Measurements from ENCODE around the gene HDGFL3. TPM values are rescaled to one million over a fixed set of nuclear protein-coding genes. Genes with fewer than 3 reads are reported as not detected.
A peak's percentile ranks its signal among the peaks of the same experiment; 100 is the strongest.
"Not testable (repeated sequence)": the region's sequence is repeated elsewhere in the genome, so short reads cannot be mapped to it uniquely, and the experiment has no call there.

HDGFL3 gene
- total RNA-seq, 1 donor from 2014 or later = 1.4 TPM

DNA sequence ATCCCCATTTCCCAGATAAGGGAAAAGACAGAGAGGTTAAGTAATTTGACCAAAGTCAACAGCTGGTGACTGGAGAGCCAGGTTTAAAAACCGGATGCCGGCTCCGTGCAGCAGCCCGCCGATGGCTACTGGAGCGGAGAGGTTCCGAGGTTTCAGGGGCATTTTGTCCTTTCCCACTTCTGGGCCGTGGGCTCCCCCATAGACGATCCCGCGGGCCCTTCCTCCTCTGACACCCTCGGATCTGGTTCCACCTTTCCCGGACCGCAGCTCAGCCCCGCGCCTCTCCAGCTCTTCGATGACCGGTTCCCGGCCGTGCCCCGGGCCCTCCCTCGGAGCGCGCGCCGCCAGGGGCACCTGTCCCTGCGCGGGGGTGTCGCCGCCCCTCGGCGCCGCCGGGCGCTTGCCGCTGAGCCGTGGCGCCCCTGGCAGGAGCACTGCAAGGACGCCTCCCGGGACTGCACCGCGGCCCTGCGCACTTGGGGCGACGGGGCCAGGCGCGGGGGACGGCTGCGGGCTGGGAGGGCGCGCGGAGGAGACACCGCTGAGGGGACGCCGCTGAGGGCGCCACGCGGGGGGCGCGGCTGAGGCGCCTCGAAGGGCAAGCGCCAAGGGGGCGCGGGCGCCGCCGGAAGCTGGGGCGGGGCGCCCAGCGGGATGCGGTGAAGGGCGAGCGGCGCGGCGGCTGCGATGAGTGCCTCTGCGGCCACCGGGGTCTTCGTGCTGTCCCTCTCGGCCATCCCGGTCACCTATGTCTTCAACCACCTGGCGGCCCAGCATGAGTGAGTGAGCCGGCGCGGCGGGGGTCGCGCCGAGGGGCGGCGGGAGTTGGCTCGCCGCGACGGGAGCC, 100.4 kb downstream of the HDGFL3 start, which contains the start of gene TM6SF1:
Gene TM6SF1, plus strand, starts transcription at position 652 of the 847 bp plus-strand sequence. Its CDS starts 36 bp downstream, at position 688.
- DNase-seq (ENCODE audit: low spot score) = no peak
- peak; percentile 30 for ATAC-seq

DNA sequence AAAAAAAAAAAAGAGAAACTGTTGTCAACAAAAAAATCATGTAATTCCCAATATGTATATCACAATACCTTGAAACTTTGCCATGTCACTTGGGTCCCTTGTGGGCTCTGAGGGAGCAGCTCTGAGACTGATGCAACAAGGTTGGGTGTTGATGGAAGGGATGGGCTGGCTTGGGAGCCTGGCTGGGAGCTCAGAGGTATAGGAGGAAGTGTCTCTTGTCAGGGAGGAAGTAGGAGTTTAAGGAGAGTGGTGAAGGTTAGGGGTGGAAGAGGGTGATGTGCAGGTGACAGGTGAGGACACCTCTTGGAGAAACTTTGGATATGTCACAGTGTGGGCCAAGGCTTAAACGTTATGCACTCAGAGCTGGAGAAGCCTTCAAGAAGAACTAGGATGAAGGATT, 102.2 kb downstream of the HDGFL3 start:
- ATAC-seq (no peak), DNase-seq (ENCODE audit: low spot score) (no peak)

DNA sequence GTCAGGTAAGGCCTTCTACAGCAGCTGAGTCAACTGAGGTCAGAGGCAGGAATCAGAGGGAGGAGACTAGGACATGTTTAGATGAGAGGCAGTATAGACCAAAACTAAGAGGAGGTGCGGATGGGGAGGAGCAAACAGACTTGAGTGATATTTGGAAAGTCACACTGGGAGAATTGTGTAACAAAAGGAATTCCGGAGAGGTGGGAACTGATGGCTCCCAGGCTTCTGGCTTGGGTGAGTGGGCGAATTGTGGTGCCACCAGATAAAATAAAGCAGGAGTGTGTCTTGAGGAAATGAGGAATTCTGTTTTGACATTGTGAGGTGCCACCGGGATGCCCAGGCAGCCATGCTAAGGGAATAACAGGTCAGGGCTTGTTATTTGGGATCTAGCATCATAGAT, 103.5 kb downstream of the HDGFL3 start:
- DNase-seq (ENCODE audit: low spot score) = no peak
- ATAC-seq = no peak

DNA sequence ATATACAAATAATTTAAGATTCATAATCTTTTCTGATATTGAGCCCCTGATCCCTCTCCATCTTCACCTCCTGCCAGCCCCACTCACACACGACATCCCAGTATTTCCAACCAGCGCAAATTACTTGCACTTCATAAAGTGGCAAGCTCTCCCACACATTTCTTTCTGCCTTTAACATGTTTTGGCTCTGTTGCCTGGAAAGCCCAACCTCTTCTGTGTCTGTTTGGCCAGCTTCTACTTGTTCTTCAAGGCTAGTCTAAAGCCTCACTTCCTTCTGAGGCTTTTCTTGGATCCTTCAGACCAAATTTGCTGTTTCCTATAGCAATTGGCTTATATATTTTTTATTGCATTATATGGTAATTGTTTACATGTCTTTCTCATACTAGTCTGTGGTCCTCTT, 105.3 kb downstream of the HDGFL3 start:
- ATAC-seq (no peak), DNase-seq (ENCODE audit: low spot score) (no peak)

DNA sequence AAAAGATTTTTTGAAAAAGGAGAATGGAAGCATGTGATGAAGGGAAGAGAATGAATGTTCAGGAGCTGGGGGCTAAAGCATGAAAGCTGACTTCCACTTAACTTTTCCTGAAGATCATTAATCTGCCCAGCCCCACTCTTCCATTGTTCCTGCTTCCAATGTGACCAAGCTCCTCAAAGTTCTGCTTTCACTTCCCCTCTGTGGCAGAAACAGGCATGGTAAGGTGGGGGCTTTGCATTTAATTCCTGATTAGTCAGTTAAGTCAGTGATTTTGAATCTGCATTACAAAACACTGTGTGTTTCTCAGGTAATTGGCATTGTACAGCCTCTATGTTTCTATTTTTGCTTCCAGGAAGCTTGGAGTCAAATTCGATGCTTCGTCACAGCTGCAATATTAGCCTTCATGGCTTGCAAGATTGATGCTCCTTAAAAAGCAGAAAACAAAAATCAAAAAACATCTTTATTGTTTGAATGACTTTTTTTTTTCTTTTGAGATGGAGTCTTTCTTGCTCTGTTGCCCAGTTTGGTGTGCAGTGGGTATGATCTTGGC, 107.5 kb downstream of the HDGFL3 start:
- DNase-seq (ENCODE audit: low spot score) = no peak
- no peak for ATAC-seq

DNA sequence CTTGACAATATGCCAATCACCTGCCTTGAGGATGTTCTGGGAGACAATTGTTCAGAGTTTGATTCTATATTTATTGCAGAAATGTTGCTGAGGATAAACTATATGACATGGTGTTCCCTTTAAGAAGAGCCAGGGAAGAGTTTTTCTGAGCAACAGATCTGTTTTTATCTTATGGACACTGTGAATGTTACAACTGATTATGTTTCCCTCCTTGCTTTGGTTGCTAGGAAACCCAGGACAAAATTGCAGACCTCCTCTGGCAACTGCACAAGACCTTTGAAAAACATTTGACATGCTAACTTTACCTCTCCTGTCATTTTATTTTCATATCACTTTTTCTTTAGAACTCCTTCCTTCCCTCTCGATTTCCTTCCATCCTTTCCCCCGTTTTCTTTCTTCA, 108.3 kb downstream of the HDGFL3 start:
- DNase-seq (ENCODE audit: low spot score) (no peak), ATAC-seq (no peak)

DNA sequence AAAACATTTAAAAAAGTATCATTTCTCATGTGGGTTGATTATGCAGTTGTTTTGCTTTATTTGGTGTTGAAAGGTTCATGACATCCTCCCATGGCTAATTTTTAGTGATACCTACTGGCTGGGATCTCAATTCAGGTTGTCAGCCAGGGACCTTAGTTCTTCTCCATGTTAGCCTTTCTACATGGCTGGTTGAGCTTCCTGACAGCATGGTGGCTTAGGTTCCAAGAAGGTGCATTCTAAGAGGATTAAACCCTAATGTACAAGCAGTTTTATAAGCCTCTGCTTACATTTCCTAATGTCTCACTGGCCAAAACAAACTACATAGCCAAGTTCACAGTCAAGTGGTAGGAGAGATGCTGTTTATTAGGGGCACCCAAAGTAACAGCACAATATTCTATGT, 109.5 kb downstream of the HDGFL3 start:
- no peak for DNase-seq (ENCODE audit: low spot score)
- no peak for ATAC-seq

DNA sequence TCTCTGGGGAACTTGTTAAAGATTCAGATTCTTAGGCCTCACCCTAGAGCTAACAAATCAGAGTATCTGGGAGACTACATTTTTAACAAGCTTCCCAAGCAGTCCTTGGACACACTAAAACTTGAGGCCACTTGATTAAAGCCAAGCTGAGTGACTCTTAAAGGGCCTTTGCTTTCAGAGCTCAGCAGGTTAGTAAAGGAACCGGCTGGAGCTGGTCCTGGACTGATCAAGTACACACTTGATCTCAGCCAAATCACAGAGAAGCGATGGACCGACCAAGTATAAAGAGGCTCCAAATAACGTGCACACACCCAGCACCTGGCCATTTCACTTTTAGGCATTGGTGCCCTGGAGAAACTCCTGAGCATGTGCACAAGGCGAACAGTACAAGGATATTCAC, 113.0 kb downstream of the HDGFL3 start:
- DNase-seq (ENCODE audit: low spot score) (no peak), ATAC-seq (no peak)

DNA sequence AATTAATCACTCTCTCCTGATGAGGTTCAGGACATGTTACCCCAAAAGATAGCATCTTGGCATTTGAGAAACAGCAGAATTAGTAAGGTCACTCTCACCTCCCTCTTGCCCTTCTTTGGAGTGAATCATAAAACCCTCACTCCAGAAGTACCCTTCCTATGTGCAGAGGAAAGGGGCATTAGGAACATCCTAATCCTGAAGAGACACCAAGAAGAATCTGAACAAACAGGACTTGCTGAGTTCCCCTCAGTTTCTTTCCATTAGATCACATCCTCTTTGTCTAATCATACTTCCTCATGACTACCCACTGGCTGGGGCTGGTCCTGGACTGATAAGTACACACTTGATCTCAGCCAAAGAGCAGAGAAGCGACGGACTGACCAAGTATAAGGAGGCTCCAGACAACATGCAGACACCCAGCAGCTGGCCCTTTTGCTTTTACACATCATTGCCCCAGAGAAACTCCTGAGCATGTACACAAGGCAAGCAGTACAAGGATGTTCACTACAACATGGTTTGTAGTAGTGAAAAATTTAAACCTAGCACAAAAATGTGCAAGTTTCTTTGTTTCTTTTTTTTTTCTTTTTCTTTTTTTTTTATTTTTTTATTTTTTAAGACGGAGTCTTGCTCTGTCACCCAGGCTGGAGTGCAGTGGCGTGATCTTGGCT, 115.2 kb downstream of the HDGFL3 start:
- DNase-seq (ENCODE audit: low spot score) (no peak), ATAC-seq (peak; percentile 65)

DNA sequence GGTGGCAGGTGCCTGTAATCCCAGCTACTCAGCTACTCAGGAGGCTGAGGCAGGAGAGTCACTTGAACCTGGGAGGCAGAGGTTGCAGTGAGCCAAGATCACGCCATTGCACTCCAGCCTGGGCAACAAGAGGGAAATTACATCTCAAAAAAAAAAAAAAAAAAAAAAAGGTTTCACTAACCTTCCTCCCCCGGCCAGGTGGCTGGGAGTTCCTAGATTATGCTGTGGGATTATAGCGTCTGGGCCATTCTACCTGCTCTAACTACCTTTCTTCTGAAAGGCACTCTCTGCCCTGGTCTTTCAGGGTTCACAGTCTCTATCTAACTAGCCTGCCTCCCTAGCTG, 115.7 kb downstream of the HDGFL3 start:
- DNase-seq (ENCODE audit: low spot score); ATAC-seq: not testable (repeated sequence)

DNA sequence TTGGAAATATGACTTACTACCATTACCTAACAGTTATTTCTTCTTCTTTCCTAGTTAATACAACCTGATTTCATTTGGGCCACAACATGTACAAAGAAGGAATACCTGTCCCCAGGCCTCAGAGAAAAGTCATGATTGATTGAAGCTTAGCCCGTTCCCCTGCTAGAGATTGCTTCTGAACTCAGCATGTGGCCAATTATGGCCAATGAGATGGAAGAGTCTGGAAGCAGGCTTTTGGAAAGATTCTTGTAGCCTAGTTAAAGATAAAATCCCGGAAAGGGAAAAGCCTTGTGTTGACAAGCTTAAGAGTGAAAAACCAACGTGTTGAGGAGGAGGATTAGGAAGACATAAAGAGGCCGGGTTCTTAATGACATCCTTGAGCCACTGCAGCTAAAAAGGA, 117.2 kb downstream of the HDGFL3 start:
- ATAC-seq (no peak), DNase-seq (ENCODE audit: low spot score) (no peak)

DNA sequence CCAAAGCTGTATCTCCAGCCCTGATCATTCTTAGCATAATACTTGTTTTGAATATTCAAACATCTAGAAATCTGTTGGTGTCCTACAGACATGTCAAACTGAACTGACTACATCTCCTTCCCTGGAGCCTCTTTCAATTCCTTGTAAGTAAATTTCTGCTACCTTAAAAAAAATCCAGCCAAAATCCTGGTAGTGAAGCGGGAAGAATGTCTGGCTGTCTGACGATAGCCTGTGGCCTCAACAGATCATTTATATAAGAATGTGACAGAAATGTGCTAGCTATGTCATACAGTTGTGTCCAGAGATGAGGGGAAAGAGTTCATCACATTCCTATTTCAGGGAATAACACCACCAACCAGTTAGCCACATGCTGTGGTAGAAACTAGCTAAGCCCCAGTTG, 118.7 kb downstream of the HDGFL3 start:
- DNase-seq (ENCODE audit: low spot score) (no peak), ATAC-seq (no peak)

DNA sequence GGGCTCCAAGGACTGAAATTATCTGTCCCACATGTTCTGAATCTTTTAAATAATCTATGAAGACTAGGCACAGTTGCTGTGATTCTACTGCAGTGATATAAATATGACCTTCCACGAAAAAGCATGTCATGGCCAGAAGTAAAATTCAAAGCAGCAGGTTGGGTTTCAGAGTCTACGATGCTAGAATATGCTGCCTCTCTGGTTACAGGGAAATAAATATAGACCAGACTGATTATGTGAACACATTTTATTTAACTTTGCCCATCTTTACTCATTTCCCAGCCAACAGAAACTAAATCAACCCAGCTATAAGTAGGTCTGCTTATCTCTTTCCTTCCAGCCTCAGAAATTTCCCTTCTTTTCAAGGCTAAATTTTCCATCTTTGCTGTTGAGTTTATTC, 120.0 kb downstream of the HDGFL3 start:
- DNase-seq (ENCODE audit: low spot score) (no peak), ATAC-seq (no peak)

DNA sequence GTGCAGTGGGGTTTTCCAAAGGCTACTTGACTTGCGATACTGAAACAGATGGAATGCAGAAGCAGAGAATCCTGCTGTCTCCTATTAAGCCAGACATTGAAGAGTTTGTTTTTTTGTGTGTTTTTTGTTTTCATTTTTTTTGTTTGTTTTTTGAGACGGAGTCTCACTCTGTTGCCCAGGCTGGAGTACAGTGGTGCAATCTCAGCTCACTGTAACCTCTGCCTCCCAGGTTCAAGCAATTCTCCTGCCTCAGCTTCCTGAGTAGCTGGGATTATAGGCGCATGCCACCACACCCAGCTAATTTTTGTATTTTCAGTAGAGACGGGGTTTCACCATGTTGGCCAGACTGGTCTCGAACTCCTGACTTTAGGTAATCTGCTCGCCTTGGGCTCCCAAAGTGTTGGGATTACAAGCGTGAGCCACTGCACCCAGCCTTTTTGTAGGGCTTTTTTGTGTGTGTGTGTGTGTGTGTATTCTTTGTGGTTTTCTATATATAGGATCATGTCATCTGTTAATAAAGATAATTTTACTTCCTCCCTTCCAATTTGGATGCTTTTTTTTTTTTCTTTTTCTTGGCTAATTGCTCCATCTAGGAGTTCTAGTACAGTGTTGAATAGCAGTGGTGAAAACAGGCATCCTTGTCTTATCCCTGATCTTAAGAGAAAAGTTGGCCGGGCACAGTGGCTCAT, 121.6 kb downstream of the HDGFL3 start:
- not testable (repeated sequence) for ATAC-seq; DNase-seq (ENCODE audit: low spot score)

DNA sequence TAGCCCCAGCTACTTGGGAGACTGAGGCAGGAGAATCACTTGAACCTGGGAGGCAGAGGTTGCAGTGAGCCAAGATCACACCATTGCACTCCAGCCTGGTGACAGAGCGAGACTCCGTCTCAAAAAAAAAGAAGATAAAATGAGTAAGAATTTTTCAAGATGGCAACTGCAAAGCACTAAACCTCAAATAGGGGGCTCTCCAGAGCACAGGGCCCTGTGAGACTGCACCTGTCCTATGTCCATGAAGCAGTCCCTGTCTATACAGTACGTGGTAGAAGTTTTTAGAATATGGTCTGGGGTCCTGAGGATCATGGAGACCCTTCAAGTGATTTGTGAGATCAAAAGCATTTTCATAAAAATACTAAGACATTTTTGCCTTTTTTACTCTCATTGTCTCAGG, 122.2 kb downstream of the HDGFL3 start:
- not testable (repeated sequence) for ATAC-seq; DNase-seq (ENCODE audit: low spot score)

DNA sequence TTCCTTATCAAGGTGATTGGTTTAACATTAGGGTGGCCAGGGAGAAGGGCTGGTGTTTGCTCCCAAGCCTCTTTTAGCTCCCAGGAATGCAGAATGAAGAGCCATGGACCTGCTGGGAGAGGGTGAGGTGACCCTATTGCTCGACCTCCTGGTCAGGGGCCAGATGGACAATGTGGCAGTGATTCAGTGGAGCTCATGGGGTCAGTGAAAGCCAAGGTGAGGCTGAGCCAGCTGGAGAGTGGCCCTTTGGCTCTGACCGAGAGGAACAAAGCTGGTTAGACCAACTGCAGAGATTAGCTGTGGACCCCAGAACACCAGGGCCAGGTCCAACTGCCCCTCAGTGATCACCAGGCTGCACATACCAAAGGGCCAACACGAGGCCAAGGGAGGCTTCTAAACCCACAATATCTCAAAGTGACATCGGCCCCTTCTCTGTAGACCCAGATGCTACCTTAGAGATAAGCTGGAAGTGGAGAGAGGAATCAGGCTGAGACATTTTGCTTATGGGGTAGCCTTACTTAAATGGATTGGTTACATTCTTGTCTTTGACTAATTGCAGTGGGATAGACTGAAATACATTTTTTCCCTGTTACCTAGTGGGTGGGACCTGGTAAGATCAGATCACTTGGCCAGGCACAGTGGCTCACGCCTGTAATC, 124.8 kb downstream of the HDGFL3 start:
- ATAC-seq (no peak), DNase-seq (ENCODE audit: low spot score) (no peak)

DNA sequence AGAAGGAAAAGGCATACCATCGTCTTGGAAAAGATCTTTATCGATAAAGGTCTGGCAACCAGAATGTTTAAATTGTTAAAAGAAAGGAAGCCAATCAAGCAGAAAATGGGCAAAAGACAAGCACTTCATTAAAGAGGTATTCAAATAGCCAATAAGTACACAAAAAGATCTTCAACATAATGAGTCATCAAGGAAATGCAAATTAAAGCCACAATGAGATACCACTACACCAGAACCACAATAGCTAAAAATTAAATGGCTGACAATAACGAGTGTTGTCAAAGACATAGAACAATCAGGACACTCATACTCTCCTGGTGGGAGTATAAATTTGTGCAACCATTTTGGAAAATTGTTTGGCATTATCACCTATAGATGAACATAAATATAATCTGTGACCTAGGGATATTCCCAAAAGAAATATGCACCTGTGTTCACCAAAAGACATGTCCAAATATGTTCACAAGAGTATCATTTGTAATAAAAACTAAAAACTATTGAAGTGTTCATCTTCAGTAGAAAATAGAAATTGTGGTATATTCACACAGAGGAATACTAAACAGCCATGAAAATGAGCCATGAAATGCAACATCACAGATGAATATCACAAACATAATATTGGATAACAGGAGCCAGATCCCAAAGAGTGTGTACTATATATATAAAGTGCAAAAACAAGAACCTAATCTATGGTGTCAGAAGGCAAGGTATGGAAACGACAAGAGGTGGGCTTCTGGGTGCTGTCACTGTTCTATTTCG, 126.2 kb downstream of the HDGFL3 start:
- ATAC-seq (no peak), DNase-seq (ENCODE audit: low spot score) (no peak)

DNA sequence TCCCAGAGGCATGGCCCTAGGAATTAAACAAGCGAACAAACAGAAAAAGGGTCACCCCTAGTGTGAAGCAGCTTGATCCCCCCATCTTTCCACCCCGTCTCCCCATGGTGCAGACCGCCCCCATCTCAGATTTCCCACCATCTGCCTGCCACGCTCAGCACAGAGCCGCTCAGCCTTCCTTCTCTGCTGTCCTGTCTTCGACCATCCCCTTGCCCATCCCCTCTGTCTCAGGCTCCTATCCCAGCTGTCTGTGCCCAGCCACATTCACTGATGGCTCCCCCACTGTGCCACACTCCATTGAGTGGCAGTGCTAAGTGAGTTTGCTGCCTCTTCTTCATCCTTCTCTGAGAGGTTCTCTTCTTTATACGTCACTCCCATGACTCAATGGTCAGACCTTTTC, 128.9 kb downstream of the HDGFL3 start:
- DNase-seq (ENCODE audit: low spot score) = no peak

More for the DNA sequence above, 128.9 kb downstream of the HDGFL3 start:
- ATAC-seq = no peak

Measured in left lobe of liver (tissue), 2 donors.